Inferior parietal cortex (tissue), 1 donor: ENCODE measurements around the gene CCDC15.
"Not testable (repeated sequence)": the region's sequence is repeated elsewhere in the genome, so short reads cannot be mapped to it uniquely, and the experiment has no call there.

ENCODE experiments used
- DNase-seq: peaks from one replicate; pipeline ENCODE4 v3.0.0-alpha.2; 2016; ENCODE audit errors: extremely low spot score

CCDC15 gene

GRCh38 chr11:124941703-124942102 is 12.3 kb upstream of the CCDC15 start:
- no peak for DNase-seq

GRCh38 chr11:124942466-124943253 is 11.3 kb upstream of the CCDC15 start:
- DNase-seq = peak; percentile 77

GRCh38 chr11:124943254-124943616 is 10.8 kb upstream of the CCDC15 start:
- DNase-seq = peak; percentile 83

- DNase-seq = no peak
These were observed 10.3 kb upstream of the CCDC15 start for GRCh38 chr11:124943741-124944140.

- DNase-seq = no peak
These were observed 9.4 kb upstream of the CCDC15 start for GRCh38 chr11:124944565-124944964.

- no peak for DNase-seq
These were observed 8.2 kb upstream of the CCDC15 start for GRCh38 chr11:124945826-124946225.

- DNase-seq = peak; percentile 82
These were observed 7.3 kb upstream of the CCDC15 start for GRCh38 chr11:124946735-124947141.

GRCh38 chr11:124950601-124951330 is 3.2 kb upstream of the CCDC15 start:
- DNase-seq = no peak

GRCh38 chr11:124951341-124951740 is 2.7 kb upstream of the CCDC15 start:
- DNase-seq = no peak

GRCh38 chr11:124954590-124954955 is 571 bp downstream of the CCDC15 start:
- no peak for DNase-seq

GRCh38 chr11:124955035-124955434 is 1.0 kb downstream of the CCDC15 start:
- DNase-seq = no peak

GRCh38 chr11:124961972-124962609 is 8.1 kb downstream of the CCDC15 start:
- DNase-seq = peak; percentile 90

GRCh38 chr11:124968197-124968596 is 14.2 kb downstream of the CCDC15 start:
- not testable (repeated sequence) for DNase-seq

- no peak for DNase-seq
These were observed 16.9 kb downstream of the CCDC15 start for GRCh38 chr11:124970925-124971324.

GRCh38 chr11:124971810-124972209 is 17.8 kb downstream of the CCDC15 start:
- DNase-seq = no peak

GRCh38 chr11:124976531-124976930 is 22.5 kb downstream of the CCDC15 start:
- DNase-seq = no peak

GRCh38 chr11:124977006-124977405 is 23.0 kb downstream of the CCDC15 start:
- no peak for DNase-seq

- DNase-seq = no peak
These were observed 24.3 kb downstream of the CCDC15 start for GRCh38 chr11:124978316-124978715.

- no peak for DNase-seq
These were observed 28.0 kb downstream of the CCDC15 start for GRCh38 chr11:124982043-124982442.

GRCh38 chr11:124983674-124984511 is 29.9 kb downstream of the CCDC15 start:
- no peak for DNase-seq

- no peak for DNase-seq
These were observed 30.5 kb downstream of the CCDC15 start for GRCh38 chr11:124984512-124984854.

GRCh38 chr11:124987096-124987495 is 33.1 kb downstream of the CCDC15 start:
- DNase-seq = no peak
